HL-60 (cell line): Measurements from ENCODE around the gene IL3RA.

Experiments used
- GABPA ChIP-seq: IDR thresholded peaks from 2 replicates; pipeline ENCODE4 v1.6.1; 2012; ENCODE audit warnings: low read depth
- POLR2AphosphoS5 ChIP-seq: IDR thresholded peaks from 2 replicates; pipeline ENCODE4 v1.6.1; 2012; ENCODE audit warnings: low read depth
- REST ChIP-seq: IDR thresholded peaks from 2 replicates; pipeline ENCODE4 v1.6.1; 2012; ENCODE audit warnings: low read depth; ENCODE audit not compliant: insufficient replicate concordance
- SPI1 ChIP-seq: IDR thresholded peaks from 2 replicates; pipeline ENCODE4 v1.6.1; 2012; ENCODE audit warnings: low read depth, mild to moderate bottlenecking, borderline replicate concordance
- TF ChIP-seq, protein P1 (sequence below): IDR thresholded peaks from one replicate; pipeline ENCODE4 v1.5.1; 2011; ENCODE audit warnings: low read length, control low read depth, inconsistent platforms; ENCODE audit not compliant: insufficient read depth

- TF ChIP-seq, protein P1, sequence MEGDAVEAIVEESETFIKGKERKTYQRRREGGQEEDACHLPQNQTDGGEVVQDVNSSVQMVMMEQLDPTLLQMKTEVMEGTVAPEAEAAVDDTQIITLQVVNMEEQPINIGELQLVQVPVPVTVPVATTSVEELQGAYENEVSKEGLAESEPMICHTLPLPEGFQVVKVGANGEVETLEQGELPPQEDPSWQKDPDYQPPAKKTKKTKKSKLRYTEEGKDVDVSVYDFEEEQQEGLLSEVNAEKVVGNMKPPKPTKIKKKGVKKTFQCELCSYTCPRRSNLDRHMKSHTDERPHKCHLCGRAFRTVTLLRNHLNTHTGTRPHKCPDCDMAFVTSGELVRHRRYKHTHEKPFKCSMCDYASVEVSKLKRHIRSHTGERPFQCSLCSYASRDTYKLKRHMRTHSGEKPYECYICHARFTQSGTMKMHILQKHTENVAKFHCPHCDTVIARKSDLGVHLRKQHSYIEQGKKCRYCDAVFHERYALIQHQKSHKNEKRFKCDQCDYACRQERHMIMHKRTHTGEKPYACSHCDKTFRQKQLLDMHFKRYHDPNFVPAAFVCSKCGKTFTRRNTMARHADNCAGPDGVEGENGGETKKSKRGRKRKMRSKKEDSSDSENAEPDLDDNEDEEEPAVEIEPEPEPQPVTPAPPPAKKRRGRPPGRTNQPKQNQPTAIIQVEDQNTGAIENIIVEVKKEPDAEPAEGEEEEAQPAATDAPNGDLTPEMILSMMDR, result no peak
- TF ChIP-seq GABPA (no peak), POLR2AphosphoS5 (no peak), REST (no peak), SPI1 (no peak)
These were observed 36.1 kb upstream of the IL3RA start for GRCh38 chrX:1300449-1300848.
